CD4-positive, alpha-beta T cell treated with Interleukin-17A for 4 hours (primary cell): ENCODE data around the gene LRRC1.
"Not testable (repeated sequence)": the region's sequence is repeated elsewhere in the genome, so short reads cannot be mapped to it uniquely, and the experiment has no call there.

Experiments used
- DNase-seq: peaks from one replicate; pipeline ENCODE4 v3.0.0-alpha.2; 2020; ENCODE audit warnings: mixed read lengths

LRRC1 gene

DNA sequence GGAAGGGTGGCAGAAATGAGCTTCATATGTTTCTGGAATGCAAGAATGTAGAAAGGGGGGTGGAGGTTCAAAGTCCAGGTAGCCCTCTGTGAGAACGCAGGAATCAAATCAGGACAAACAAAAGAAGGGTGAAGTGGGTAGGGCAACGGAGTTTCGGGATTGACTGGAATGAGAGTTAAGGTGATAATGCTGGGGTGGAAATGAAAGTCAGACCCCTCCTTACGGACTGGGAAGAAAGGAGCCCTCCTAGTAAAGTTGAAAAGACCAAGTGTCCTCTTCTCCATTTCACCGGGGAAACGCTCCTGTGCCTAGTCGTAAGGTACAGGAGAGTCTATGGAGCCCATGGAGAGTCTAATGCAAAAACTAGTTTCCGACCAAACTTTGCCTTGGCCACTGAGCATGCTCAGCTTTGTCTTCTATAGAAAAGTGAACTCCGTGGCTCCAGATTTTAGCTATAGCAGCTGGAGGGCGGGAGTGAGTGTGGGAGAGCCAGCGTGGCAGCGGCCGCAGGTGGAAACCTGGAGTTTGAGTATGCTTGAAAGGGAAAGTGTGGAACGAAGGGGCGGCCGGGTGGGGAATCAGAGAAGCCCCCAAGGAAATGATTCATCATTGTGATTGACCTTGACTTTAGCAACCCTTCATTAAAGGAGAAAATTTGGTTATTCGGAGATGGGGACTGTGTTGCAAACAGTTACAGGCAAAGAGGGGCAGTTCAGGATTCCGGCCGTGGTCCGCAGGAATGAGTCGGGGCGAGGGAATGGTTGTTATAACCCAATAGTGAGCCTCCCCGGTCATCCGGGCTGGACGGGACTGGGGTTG, 1.3 kb upstream of the LRRC1 start:
- peak; percentile 35 for DNase-seq

DNA sequence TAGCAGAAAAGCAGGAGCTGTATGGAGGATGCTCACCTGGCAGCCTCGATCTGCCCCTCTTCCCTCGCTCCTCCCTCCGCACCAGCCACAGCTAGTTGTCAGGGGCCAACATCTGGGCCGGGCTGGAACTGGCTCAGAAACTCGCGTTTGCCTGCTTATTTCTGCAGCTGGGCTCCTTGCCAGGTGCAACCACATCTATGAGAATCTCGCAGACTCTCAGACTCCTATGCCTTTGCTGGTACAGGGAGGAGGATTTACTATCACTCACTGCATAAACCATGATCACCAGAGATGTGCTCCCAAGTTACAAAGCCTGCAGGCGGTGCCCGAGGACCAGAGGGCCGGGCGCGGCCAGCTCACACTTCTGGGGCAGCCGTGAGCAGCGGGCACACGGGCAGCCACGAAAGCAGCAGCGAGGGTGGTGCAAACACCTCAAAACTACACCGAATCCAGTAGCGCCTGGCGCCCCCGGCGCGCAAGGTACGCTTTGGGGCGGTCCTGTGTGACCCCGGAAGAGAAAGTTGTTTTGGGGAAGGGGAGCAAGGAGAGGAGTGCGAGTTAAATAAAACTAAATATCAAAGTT, 577 bp upstream of the LRRC1 start:
- peak; percentile 75 for DNase-seq

DNA sequence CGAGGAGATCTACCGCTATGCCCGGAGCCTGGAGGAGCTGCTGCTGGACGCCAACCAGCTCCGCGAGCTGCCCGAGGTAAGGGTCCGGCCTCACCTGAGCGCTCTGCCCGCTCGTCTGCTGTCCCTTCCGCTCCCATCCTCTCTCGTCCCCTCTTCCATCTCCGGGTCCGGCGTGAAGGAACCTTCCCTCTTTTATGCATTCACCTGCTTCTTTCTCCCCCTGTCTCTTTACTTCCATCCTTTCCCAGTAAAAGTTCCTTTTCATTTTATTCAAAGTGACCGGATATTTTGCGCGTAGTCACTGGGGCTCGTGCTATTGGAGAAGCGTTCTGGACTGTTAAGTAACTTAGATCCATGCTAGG, 516 bp downstream of the LRRC1 start:
- no peak for DNase-seq

DNA sequence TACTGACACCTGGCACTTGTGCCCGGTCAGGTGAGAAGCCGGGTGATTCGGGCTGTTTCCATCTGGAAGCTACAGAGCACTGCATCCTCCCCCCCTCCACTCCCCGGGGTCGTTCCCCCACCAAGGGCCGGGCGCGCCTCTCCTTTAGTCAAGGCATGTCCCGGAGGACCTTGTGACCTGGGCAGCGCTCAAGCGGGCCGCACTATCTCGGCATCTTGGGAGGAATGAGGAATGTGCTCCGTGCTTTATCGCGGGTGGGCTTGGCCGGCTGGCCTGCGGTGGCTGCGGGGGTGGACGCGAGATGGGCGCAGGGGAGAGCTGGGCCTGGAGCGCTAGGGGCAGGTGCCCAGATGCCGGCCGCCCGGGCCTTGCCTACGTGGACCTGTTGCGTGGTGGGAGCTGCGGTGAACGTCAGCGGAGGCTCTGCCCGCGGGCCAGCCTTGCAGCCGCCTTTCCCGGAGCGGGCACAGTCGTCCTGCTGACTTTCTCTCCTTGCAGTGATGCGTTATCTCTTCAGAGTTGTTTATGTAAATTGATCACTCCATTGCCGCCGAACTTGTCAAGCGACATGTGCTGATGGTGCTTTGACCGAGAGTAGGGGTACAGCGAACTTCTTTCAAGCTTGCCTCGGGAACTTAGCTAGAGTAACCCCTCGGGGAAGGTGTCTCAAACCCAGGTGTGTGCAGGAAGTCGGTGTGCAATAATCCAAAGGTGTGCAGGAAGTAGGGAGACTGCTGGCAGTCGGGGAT, 1.1 kb downstream of the LRRC1 start:
- DNase-seq = peak; percentile 26

DNA sequence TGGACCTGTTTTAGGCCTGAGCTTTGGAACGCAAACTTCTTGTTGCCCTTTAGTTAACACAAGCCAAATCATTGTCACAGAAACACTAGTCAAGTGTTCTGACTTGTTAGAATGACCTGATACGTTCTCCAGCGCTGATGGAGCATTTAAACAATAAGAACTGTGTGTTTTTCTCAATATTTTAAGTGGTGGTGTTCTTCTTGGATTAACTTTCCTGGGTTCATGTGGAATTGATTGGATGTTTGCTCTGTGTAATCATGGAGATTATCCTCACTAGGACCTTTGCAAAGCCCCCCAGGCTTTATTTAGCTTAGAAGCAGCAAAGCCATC, 1.6 kb downstream of the LRRC1 start:
- DNase-seq = no peak

DNA sequence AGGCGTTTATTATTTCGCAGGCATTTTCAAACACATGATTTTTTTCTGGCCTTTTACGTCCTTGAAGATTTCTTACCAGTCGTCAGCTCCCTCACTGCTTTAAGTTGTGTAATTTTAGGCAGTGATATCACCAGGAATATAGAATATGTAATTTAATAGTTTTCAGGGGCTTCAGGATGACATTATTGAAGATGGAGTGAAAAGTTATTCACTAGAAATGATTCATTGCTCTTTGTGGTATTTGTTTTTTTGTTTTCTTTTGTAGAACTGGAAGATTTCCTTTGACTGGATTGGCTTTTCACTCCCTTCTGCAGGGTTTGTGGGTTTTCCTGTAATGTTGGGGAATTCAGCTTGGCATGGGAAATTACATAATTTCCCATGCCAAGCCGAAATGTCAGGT, 2.0 kb downstream of the LRRC1 start:
- DNase-seq = no peak

DNA sequence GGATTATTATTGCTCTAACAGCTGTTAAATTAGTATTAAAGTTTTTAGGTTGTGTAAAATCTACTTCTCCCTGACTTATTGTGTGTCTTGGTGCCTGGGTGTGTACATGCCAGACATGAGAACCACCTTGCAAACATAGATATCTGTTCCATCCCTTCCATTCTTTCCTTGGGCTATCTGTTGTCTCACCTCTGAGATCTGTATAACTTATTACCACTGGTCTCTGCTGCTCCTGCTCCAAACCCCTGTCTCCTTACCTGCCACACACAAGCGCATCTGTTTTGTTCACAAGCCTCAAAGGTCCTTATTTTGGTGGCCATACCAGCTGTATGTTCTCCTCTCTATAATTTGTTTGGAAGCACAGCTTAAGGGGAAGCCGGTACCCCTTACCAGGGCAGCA, 2.5 kb downstream of the LRRC1 start:
- no peak for DNase-seq

DNA sequence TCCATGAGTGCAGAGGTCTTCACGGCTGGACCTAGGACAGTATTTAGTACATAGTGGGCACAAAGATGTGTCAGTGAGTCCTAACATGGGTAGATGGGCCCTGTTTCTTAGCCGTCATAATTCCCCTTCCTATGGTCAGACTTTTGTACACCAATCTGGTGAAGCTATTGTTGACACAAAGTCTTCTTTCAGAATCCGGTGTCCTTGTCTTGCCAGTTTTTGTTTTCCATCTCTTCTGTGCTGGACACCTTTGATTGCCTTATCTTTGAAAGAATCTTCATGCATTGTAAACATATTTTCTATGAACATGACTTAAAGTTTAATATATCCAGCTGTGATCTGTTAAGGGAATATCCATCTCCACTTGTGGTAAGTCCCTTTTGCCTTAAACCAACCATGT, 4.5 kb downstream of the LRRC1 start:
- DNase-seq = no peak

DNA sequence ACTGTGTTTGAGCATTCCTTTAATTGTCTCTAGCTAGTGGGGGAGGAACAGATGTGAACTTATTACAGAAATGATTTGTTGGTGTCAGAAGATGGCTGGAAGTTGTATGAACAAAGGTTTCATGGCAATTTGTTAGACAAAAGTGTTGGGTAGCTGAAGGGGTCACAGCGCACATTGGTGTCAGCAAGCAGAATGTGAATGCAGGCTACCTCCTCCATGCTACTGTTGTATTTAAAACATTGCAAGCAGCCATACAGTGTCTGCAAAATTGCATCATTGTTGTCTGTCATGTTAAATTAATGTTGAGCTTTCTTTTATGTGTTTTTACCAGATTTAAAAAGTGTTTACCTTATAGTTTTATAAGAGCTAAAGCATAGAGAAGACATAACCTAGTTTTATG, 6.2 kb downstream of the LRRC1 start:
- no peak for DNase-seq

DNA sequence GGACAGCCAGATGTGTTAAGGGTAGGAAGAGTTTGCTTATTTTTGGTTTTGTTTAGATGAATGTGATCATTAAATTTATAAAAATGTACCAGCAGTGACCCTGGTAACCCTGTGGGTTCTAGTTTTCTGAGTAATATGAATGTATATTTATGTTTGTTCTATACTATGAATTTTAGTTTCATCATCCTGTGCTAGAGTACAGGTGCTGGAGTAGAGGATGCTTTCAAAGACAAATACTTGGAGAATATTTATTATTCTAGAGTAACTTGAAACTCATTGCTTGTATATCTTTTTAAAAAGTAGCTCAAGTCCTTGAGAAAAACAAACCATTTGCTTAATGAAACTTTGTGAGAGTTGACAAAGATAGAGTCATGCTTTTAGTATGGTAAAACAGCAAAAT, 7.8 kb downstream of the LRRC1 start:
- DNase-seq = no peak

DNA sequence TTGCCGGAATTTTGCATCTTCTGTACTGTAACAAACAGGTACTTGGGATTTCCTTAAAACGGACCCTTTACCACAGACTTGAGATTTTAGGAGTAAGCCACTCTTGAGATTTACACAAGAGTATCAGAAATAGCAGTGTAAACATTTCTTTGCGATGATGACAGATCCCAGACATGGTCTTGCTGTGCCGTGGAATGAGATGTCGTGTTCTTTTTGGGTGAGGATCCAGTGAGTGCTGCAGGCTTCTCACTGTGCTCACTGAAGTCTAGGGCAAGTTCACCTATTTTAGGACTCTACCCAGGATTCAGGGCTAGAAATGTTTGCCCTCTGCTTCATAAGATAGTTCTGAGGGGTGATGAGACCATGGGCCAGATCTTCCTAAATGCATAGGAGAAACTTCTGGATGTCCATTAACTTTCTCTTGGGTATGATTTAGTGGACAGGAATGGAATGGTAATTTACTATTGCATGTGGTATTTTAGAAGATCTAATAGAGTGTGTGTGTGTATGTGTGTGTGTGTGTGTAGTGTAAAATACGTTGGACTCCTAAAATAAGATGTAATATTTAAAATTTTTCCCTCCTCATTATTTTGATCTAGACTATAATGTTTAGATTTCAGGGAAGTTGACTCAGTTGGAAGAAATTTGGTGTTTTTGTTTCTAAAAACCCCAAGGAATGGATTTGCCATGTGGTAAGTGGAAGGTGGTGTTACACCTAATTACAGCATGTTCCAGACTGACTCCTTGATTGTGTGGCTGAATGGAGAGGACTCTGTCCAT, 8.5 kb downstream of the LRRC1 start:
- no peak for DNase-seq

DNA sequence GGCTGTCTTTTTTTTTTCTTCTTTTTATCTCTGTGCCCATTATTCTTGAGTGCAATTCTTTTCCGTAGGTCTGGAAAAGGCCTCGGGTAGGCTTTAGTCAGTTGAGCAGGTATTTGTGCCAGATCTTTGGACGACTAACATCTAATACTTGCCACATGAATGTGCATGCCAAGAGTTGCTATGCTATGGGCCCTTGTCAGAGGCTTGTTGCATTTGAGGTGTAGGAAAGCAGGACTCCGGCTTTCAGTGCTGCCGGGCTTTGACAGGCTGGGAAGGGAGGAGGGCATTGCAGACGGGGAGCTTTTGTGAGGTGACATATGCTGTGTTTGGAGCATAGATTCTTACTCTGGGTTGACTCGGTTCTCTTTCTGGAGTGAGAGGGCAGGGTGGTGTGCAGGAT, 10.2 kb downstream of the LRRC1 start:
- no peak for DNase-seq

DNA sequence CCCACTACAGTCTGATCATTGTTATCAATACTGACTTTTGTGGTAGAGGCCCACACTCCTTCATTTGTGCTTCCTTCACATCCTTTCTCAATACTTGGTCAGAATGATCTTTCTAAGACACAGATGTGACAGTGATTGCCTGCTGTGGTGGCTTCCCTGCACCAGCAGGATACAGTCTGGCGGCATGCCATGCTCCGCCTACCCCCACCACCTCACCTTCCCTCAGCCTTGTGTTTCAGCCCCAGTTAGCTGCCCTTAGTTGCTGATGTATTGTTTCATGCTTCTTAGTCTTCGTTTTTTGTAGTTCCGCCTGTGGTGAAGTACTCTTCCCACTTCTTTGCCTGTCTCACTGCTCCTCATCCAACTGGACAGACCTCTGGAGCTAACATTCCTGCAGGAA, 10.9 kb downstream of the LRRC1 start:
- DNase-seq = peak; percentile 24

DNA sequence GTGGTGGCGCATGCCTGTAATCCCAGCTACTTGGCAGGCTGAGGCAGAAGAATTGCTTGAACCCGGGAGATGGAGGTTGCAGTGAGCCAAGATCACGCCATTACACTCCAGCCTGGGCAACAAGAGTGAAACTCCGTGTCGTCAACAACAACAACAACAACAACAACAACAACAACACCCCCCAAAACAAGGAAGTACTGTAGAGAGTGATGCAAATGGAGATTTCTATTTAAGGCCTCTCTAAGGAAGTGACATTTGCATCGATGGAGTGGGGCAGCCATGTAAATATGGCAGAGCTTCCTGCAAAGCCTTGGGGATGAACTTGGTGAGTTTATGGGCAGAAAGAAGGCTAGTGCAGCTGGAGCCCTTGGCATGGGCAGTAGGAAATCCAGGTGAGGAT, 12.8 kb downstream of the LRRC1 start:
- not testable (repeated sequence) for DNase-seq

DNA sequence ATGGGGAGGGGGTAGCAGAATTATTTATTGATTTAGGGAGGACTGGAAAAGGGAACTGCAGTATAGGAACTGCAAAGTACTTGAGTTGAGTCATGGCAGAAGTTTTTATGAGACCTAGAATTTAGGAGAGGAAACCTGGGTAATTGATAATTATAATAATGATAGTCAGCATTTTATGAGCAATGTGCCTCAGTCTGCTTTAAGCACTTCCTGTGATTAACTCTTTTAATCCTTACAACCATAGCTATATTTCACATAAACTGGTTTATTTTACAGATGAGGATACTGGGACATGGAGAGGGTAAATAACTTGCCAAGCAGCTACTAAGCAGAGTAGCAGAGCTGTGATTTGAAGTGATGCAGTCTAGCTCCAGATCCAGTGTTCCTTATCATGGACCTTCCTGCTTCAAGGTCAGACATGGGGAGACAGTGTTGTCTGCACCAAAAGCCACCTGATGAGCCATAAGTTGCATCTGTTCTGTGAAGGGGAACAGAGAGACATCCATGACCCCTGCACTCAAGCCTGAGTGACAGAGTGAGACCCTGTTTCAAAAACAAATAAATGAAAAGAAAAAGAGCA, 13.6 kb downstream of the LRRC1 start:
- DNase-seq = no peak

DNA sequence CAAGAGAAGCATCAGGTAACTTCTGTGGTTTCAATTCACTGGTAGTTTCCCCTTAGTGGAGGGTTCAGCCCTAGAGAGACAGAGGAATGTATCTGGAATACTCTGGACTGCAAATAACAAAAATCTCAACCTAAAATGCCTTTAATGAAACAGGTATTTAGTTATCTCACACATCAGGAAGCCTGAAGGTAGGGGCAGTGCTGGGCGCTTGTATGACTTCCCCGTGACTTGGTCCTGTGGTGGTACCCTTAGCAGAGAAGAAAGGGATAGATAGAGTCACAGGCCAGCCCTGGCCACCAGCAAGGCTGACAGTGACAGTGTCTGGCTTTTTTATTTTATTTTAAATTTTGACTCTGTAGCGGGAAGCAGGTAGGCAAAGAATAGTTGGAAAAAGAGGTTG, 14.9 kb downstream of the LRRC1 start:
- no peak for DNase-seq

DNA sequence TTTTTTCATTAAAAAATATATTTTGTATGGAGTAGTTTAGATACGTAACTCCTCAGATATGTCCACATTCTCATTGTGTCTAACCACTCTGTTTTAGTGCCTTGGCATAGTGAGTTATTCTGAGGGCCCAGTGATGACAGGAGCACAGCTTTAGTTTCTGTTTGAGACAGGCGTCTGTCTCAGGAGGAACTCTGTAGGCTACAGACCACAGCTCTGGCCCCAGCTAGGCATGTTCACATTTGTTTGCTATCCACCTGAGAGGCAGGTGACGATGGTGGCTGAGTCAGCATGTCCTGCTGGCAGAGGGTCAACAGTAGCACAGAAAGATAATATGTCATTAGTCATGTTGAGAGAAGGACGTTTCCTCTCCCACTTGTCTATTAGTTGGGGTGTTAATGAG, 16.3 kb downstream of the LRRC1 start:
- no peak for DNase-seq

DNA sequence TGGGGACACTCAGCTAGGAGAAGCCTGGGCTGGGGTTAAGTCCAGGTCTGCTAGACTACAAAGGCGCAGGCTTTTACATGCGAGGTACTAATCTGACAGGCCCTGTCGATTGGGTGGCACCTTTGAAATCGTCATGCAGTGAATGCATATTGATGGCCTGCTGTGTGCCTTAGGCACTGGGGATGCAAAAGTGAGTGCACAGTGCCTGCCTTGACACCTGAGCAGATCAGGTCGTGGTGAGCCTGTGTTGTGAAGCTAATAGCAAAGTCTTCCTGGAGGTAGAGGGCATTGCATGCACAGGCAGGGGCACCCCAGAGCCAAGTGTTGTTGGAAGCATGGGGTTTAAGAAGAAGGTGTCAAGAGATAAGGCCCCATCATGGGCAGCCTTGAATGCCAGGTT, 16.9 kb downstream of the LRRC1 start:
- no peak for DNase-seq

DNA sequence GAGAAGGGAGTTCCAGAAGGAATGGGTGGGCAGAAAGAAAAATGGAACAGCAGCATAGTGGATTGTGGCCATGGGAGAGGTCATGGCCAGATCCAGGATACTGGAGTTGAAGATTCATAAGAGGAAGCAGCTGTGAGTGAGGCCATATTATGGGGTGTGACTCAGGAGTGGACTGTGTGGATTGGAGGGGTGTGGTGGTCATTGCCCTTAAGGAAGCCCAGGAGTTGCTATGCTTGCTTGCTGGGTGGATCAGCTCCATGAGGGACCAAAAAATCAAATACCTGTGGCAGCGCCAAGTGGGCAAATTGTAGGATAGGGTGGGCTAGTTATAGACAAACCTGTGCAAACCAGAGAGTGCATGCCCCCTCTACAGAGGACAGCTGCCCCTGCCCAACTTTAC, 18.3 kb downstream of the LRRC1 start:
- DNase-seq = no peak

DNA sequence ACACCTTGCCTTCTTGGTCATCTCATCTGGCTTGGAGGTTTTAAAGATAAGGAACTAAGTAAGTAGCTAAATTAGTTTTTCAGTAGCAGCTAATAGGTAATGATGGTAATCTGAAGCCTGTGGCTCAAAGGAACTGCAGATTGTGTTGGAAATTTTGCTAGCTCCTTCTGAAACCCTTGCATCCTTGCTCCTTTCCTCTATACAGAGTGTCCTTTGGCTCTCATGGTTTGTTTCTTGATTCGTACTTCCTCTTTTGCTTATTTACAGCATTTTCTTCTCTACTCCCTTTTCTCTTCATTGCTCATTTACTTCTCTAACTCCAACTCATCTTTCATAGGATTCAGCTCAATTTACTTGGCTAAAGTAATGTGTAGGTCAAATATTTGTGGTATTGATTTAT, 19.0 kb downstream of the LRRC1 start:
- no peak for DNase-seq

DNA sequence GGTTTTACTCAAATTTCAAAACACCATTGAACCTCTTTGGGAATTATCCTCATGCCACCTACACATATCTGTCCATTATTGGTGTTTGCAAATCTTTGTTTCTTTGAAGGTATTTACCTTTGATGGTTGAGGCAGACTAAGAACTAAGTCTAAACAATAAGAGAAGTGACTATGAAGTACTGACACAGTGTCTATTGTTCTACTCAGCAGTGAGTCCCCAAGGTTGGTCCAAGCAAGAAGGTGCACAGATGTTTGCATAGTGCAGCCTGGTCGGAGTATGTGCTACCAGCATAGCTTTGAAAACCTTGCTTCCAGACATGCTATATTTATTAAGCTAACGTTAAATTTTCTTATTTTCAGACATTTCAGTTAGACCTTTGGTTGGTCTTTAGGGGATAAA, 19.5 kb downstream of the LRRC1 start:
- no peak for DNase-seq

DNA sequence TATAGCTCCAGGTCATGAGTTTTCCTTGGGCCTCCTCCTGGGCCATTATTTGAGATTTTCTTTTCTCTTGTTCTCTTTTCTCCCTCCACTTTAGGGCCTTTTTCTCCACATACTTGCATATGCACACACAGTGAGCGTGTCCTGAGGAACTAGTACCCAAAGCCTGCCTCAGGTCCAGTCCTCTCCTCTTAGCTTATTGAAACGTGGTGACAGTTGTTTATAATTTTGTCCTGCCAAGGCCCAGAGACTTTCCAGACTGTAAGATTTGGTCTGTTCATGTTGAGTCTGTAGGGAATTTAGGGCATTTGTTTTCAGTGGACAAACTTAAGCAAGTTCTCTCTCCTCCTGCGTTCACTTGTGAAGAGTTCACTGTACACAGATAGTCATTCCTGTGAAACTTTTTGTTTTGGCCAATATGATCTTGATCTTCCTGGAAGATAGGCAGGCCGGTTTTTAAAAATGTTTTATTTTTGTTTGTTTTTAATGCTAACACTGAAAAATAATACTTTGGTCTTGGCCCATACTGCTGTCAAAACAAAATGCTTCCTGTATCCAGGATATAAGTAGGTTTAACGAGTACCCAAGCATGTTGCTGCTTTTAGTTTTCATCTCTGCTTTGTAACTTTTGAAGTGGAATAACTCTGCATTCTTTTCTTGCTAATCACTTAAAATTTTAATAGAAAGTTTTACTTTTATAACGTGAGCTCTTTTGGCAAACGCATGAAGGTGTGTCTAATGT, 20.7 kb downstream of the LRRC1 start:
- DNase-seq = no peak
